Kidney capillary endothelial cell (primary cell): ENCODE results near the gene NUP205.

Experiments
- DNase-seq: peaks from one replicate; pipeline ENCODE4 v3.0.0-alpha.2; 2018; ENCODE audit warnings: low spot score

The NUP205 gene

DNA sequence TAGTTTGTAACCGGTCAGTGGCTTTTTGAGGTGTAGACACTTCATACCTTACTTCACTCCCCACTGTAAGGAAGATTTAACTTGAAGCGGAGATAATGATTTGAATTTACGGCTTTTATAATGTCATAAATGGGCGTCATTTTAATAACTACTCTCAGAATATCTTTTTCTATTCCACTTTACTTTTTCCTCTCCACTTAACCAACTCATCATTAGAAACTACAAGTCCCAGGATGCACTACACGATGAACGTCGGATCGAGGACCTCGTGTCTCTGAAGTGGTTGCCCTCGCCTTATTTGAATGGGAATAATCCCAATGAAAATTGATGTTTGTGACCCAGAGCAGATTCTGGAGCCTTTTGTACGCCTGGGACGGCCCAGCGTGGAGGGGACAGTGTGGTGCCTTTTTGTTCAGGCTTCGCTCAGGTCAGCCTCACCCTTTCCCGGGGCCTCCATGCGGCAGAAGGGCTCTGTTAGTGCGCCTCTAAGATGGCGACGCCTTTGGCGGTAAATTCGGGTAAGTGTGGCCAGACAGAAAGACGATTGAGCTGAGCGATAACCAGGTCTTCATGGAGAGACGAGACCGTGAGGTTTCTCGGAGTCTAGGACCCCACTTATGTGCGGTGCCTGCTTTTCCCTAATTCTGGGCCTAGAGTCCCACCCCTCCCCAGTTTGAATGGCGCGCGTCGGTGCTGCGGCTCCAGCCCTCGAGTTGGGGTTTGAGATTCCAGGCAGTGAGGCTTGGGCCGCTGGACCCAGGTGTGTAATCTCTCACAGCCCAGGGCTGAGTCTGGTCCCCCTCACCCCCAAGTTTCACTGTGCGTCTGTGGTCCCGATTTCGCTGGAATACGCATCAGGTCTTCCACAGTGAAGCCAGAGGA lies at the start of gene NUP205:
Gene NUP205 (plus strand): TSS at position 463 of the 882 bp plus-strand sequence. CDS start 28 bp downstream, at position 491.
- DNase-seq: peak; percentile 75

- peak; percentile 21 for DNase-seq
Observed at GRCh38 chr7:135508883-135509588, 48.7 kb upstream of the NUP205 start.

GRCh38 chr7:135509589-135509838 lies 48.2 kb upstream of the NUP205 start:
- no peak for DNase-seq

DNA sequence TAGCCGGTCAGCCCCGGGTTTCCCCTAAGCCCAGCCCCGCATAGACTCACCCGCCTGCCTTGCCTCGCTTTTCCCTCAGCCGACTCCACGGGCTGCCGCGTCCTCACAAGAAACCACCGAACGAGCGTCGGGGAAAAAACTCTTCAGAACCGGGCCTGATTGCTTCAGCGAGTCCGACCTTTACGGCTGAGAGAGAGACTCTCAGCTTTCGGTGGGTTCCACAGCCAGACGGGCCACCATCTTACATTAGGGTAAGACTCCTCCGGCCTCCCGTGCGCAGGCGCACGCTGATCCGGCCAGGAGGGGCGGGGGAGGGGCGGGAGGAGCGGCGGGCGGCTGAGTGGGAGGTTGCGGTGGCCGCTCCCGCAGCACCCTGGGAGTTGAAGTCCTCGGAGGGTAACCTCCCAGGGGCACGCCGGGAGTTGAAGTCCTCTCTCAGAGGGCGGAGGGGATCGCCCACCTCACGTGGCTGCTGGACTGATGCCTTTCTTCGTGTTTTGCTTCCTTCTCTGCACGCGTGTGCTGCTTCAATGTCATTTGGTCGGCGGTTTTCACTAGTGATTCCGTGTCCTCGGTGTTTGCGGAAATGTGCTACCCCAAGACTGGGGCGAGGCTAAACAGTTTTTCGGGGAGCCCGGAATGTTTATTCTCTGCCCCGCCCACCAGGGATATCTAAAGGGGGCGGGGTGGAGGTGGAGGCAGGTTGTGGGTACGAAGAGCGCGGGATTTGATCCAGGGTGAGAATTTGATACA lies 47.7 kb upstream of the NUP205 start, which contains the start of gene CNOT4:
Gene CNOT4 (minus strand): TSS at position 264 of the 753 bp plus-strand sequence. CDS start 71,771 bp downstream, outside the sequence.
- DNase-seq: peak; percentile 92

- DNase-seq: peak; percentile 18
Observed at GRCh38 chr7:135510592-135511183, 47.0 kb upstream of the NUP205 start.

GRCh38 chr7:135512135-135512887 lies 45.4 kb upstream of the NUP205 start:
- DNase-seq: peak; percentile 77

DNA sequence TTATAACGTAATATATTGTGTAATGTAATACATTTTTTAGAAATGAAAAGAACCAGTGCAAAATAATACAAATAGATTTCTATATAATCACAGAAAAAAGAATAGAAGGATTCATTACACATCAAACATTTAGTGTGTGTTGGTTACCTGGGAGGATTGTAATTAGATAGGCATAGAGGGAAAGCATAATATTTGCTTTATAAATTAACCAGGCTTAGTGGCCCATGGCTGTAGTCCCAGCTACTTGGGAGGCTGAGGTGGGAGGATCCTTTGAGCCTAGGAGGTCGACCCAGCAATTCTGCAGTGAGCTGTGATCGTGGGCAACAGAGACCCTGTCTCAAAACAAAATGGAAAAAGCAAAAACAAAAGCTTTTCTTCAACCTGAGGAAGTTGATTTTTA lies 42.9 kb upstream of the NUP205 start:
- DNase-seq: no peak

GRCh38 chr7:135517060-135517459 lies 40.7 kb upstream of the NUP205 start:
- no peak for DNase-seq

DNA sequence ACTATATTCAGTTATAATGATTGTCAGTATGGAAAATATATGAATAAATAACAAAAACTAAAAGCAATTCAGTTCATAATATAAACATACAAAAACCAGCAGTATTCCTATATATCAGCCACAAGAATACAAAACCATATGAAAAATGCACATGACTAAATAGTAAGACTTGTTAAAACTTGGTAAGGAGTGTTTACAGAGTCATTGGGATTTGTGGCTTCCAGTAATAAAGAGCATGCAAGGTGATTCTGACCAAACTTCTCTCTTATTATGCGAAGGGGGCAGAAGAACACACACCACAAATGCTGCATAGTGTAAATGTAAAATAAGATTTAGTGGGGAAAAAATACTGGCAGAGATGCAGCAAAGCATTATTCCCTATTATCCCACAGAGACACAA lies 39.0 kb upstream of the NUP205 start:
- no peak for DNase-seq

GRCh38 chr7:135519233-135519688 lies 38.5 kb upstream of the NUP205 start:
- peak; percentile 10 for DNase-seq

GRCh38 chr7:135519871-135520270 lies 37.8 kb upstream of the NUP205 start:
- DNase-seq: no peak

DNA sequence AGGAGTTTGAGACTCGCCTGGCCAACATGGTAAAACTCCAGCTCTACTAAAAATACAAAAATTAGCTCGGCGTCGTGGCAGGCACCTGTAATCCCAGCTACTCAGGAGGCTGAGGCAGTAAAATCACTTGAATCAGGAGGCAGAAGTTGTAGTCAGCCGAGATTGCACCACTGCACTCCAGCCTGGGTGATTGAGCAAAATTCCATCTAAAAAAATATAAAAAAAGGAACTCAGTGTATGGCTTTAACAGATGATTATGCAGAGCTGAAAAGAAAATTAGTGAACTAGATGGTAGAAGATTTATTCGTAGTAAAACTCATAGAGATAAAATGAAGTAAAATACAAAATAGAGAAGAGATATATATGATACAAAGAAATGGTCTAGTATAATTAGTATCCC lies 35.2 kb upstream of the NUP205 start:
- no peak for DNase-seq

DNA sequence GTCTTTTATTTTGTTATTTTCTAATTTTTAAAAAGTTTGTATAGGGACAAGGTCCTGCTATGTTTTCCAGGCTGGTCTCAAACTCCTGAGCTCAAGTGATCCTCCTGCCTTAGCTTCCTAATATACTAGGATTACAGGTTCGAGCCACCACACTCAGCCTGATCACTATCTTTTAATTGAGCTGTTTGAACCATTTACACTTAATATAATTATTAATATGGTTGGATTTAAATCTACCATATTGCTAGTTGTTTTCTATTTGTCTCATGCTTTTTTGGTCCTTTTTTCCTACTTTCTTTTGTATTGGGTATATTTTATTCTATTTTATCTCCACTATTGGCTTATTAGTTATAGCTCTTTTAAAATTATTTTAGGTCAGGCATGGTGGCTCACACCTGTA lies 34.6 kb upstream of the NUP205 start:
- no peak for DNase-seq

DNA sequence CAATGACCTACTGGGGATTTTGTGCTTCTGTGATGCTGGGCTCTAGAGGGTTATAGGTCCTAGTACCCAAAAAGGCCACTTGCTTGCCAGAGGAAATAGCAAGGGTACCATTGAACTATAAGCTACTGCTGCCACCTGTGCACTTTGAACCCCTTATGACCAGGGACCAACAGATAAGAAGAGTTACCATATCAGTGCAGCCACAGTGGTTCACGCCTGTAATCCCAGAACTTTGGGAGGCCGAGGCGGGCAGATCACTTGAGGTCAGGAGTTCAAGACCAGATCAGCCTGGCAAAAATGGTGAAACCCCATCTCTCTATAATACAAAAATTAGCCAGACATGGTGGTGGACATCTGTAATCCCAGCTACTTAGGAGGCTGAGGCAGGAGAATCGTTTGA lies 32.3 kb upstream of the NUP205 start:
- no peak for DNase-seq

DNA sequence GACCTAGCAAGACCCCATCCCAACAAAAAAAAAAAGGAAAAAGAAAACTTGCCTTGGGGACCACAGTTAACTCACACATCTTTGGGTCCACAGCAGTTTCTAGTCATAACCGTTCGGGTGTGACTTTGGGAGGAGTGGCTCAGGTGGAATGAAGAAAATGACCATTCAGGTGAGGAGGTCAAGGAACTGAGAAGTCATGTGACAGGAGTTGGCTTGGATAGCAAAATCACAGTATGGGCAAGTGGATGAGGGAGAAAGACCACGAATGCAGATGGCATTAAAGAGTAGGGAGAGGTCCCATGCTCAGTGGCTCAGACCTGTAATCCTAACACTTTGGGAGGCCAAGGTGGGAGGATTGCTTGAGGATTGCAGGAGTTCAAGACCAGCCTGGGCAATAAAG lies 30.7 kb upstream of the NUP205 start:
- DNase-seq: no peak

DNA sequence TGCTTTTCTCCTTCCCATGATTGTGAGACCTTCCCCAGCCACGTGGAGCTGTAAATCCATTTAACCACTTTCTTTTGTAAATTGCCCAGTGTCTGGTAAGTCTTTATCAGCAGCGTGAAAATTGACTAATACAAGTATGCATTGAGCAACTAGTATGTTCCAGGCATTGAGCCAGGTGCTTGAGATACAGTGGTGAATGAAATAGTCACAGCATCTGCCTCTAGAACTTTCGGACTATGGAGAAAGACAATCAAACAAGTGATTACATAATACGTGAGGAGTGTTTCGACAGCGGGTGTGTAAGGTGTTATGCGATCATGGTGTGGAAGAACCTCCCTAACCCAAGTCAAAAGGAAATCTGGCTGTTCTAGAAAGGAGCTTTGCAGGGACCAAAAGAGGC lies 21.6 kb upstream of the NUP205 start:
- no peak for DNase-seq

GRCh38 chr7:135537453-135537852 lies 20.3 kb upstream of the NUP205 start:
- no peak for DNase-seq

- no peak for DNase-seq
Observed at GRCh38 chr7:135537905-135538304, 19.8 kb upstream of the NUP205 start.

DNA sequence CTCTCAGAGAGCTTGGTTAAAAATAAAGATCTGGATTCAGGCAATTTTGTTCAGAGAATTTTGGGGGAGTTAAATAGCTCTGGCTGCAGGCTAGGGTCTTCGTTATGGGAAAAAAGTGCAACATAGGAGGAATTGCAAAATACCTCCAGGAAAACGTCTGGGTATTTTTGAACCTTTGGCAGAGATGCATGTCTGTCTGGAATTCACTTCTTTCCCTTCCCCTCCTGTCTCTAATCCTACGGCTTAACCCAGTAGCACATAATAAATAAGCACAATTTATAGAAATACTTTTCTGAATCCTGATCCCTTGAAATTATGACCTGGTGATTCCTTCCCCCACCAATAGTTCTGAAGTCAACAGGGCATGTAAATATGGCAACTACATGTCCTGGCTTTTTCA lies 19.3 kb upstream of the NUP205 start:
- no peak for DNase-seq

- DNase-seq: no peak
Observed at GRCh38 chr7:135539629-135540028, 18.1 kb upstream of the NUP205 start.

DNA sequence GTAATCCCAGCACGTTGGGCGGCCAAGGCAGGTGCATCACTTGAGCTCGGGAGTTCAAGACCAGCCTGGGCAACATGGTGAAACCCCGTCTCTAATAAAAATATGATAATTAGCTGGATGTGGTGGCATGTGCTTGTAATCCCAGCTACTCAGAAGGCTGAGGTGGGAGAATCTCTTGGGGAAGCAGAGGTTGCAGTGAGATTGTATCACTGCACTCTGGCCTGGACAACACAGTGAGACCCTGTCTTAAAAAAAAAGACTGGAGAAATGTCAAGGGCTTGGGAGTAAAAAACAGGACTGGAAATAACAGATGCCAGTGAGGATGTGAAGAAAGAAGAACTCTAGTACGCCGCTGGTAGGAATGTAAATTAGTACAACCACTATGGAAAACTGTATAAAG lies 16.7 kb upstream of the NUP205 start:
- no peak for DNase-seq

GRCh38 chr7:135550196-135550595 lies 7.5 kb upstream of the NUP205 start:
- DNase-seq: no peak
